NCI-H1092 (cell line): Measurements from ENCODE around the gene TAS2R3.

Source experiments
- DNase-seq: peaks from one replicate; lab custom pipeline; 2025; lab: John Stamatoyannopoulos, UW

Gene TAS2R3

GRCh38 chr7:141785706-141786552, 22.0 kb downstream of the TAS2R3 start:
- peak; percentile 41 for DNase-seq

- no peak for DNase-seq
Observed at GRCh38 chr7:141788296-141788695, 24.4 kb downstream of the TAS2R3 start.

GRCh38 chr7:141789917-141790316, 26.0 kb downstream of the TAS2R3 start, which contains the start of gene TAS2R5:
Gene TAS2R5 (plus strand): TSS chr7:141790217. CDS start chr7:141790362, 145 bp downstream.
- DNase-seq: no peak

- no peak for DNase-seq
Observed at GRCh38 chr7:141792526-141792925, 28.6 kb downstream of the TAS2R3 start.
